GM12892 (cell line): ENCODE results near the gene RBPJL.

ENCODE experiments used
- POLR2A ChIP-seq: IDR thresholded peaks from 2 replicates; pipeline ENCODE4 v1.6.1; 2011; ENCODE audit warnings: low read depth, low read length, control low read depth
- POLR2AphosphoS5 ChIP-seq: IDR thresholded peaks from 2 replicates; pipeline ENCODE4 v1.6.1; 2011; ENCODE audit warnings: low read depth, low read length, control low read depth
- TAF1 ChIP-seq: IDR thresholded peaks from 2 replicates; pipeline ENCODE4 v1.6.1; 2011; ENCODE audit warnings: low read depth, mild to moderate bottlenecking, control low read depth, low read length, borderline replicate concordance

DNA sequence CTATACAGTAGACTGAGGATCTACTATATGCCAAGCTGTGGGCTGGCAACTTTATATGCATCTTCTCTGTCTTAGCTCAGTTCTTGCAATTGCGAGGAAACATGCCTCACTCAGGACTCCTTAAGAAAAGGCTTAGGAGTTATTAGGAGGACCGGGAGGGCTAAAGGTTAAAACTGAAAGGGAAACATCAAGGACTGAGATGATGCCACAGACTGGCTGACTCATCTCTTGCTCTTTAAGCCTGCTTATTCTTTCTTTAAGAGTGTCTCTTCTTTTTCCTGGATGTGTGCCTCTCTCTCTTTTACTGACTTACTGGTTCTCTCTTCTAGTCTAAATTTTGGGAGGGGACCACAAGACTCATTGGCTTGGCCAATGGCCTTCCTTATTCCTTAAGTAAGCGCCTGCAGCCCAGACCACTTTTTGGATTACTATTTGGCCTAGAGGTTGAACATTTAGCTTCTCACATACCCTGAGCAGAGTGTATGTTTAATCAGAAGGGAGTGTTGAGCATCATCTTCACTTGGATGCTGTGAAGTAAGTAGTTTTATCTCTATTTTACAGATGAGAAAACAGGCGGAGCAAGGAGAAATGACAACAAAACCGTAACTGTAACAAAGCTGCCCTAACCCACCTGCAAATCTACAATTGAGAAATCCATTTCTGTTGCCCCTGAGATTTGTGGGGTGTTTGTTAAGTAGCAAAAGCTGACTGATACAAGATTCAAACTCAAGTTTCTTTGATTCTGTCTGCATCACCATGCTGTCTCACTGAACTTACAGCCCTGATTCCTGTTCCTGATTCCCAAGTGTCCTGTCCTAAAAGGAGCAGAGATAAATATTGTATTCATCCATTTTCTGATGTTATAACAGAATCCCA is 48.8 kb downstream of the RBPJL start:
- no peak for TF ChIP-seq POLR2A
- no peak for TF ChIP-seq TAF1
- no peak for TF ChIP-seq POLR2AphosphoS5
